Lower lobe of right lung (tissue), 2 donors: ENCODE data around the gene MSI2. TPM values are rescaled to one million over a fixed set of nuclear protein-coding genes. Genes with fewer than 3 reads are reported as not detected.

ENCODE experiments used
- ATAC-seq, 2 donors: fragments of 200-7000 bp; cut with Tn5 transposase; one replicate each; pipeline ENCODE4 v1.9.1; 2020 to 2022; ENCODE audit warnings: mild to moderate bottlenecking in 2 of 2, moderate library complexity in 2 of 2
- DNase-seq: peaks from one replicate; pipeline ENCODE4 v3.0.0-alpha.2; 2020
- H3K27ac ChIP-seq: fragments of 200-600 bp; one replicate; pipeline ENCODE4 v1.8.0; 2022
- H3K27me3 ChIP-seq: fragments of 200-600 bp; one replicate; pipeline ENCODE4 v1.8.0; 2022; ENCODE audit warnings: low read depth
- H3K36me3 ChIP-seq: fragments of 200-600 bp; one replicate; pipeline ENCODE4 v1.8.0; 2022; ENCODE audit warnings: mild to moderate bottlenecking
- H3K4me1 ChIP-seq: fragments of 200-600 bp; one replicate; pipeline ENCODE4 v1.8.0; 2022
- H3K4me3 ChIP-seq: fragments of 200-600 bp; one replicate; pipeline ENCODE4 v1.8.0; 2022; ENCODE audit warnings: mild to moderate bottlenecking
- H3K9me3 ChIP-seq: fragments of 200-600 bp; one replicate; pipeline ENCODE4 v1.8.0; 2022
- CTCF ChIP-seq: fragments of 200-600 bp; IDR thresholded peaks from one replicate; pipeline ENCODE4 v1.8.0; 2022; ENCODE audit warnings: antibody characterized with exemption, mild to moderate bottlenecking
- intact Hi-C: fragments of 100-400 bp; cut with DNase I; formaldehyde crosslinking; loops from one replicate; pipeline ENCODE4 v1.11.0; 2022
- total RNA-seq: library from RNA; stranded (reverse); fragmentation: NEBNext Ultra II Directional; extraction: Animal tissue kit (Norgen Biotek cat#: 25700); gene quantifications from one replicate; pipeline ENCODE4 v1.2.1, GENCODE V29; 2021
- donor health status: DM: no; HTN: yes; CAD: no; lungs with severe emphysema.

Gene MSI2
- total RNA-seq, 1 donor from 2014 or later, result 43.9 TPM

DNA sequence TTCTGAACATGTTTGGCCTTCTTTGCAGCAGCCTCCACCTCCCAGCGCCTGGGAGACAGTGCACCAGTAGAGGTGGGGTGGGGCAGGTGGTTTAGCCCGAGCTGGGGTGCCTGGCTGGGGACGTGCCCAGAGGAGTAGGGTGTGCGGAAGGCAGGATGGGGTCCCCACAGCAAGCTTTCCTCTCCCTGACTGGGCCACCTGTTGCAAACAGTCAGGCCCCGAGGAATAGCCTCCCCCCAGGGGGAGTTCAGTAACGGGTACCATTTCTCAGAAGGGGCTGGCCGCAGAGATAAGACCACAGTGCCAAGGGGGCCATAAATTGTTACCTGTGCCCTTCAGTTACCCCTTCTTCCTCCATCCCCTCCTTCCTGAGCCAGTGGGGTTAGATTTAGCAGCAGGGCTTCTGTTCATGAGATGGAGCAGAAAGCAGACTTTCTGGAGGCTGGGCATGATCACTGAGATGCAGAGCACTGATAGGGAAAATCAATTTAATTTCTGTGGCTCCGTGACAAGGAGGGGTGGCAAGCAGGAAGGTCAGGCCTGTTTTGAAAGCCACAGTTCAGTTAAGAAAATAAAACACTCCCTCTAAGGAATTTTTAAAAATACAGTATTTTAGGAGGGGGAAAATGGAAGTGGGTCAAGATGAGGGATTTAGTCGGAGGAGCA lies 181.9 kb downstream of the MSI2 start:
- H3K36me3 ChIP-seq, result no peaks in the 10 kb centered on the region
- H3K4me1 ChIP-seq, result peaks cover 10% of the 10 kb centered on the region
- no peak for TF ChIP-seq CTCF
- no peak overlapping the region for H3K27ac ChIP-seq
- H3K4me3 ChIP-seq, result no peak overlapping the region
- no peak for ATAC-seq
- H3K27me3 ChIP-seq, result no peaks in the 10 kb centered on the region
- no peak for DNase-seq
- intact Hi-C loops, result no loop called here
- H3K9me3 ChIP-seq, result no peaks in the 10 kb centered on the region

- no peak overlapping the region for H3K4me3 ChIP-seq
- no peaks in the 10 kb centered on the region for H3K27me3 ChIP-seq
- H3K4me1 ChIP-seq, result peaks cover 10% of the 10 kb centered on the region
- H3K27ac ChIP-seq, result no peak overlapping the region
- no peaks in the 10 kb centered on the region for H3K36me3 ChIP-seq
- no peak for ATAC-seq
- DNase-seq, result no peak
- no peak for TF ChIP-seq CTCF
- H3K9me3 ChIP-seq, result no peaks in the 10 kb centered on the region
- intact Hi-C loops, result no loop called here
Observed at GRCh38 chr17:57439651-57440050, 183.3 kb downstream of the MSI2 start.

DNA sequence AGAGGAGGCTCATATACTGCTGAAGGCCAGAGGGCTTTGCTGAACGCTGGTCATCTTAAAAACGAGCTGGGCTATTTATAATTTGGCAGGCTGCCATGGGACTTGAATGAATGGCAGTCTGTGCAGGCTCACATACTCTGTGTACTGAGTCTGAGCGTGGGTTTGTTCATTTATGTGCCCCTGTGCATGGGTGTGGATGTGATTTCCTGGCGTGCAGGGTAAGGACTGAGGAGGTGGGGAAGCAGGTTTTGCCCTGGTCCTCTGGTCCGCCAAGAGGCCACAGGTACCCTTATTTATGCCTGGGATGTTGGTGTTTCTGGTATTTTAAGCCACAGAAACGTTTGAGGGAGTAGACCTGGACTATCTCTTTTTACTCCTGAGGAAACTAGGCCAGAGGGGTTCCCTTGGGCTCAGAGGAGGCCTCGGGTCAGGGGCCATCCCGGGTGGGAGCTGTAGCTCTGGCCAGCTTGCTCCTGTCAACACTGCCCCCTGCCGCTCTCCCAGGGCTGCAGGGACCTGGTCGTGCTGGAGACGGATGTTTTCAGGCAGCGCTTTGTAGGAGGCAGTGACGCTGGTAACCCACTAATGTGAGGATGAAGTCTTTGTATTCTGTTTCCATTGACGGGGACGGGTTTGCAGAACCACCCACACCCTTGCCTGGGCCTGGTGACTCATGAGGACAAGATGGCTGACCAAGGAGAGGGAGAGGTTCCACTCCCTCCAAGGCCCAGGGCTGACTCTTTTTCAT lies 184.4 kb downstream of the MSI2 start:
- H3K27me3 ChIP-seq, result no peaks in the 10 kb centered on the region
- H3K36me3 ChIP-seq, result no peaks in the 10 kb centered on the region
- H3K9me3 ChIP-seq, result no peaks in the 10 kb centered on the region
- peak; percentile 47 for DNase-seq
- peak; percentile 34 for TF ChIP-seq CTCF
- intact Hi-C loops, result no loop called here
- peaks cover 10% of the 10 kb centered on the region for H3K4me1 ChIP-seq
- ATAC-seq, result peak; percentile 67 to 69
- no peak overlapping the region for H3K27ac ChIP-seq
- H3K4me3 ChIP-seq, result no peak overlapping the region

DNA sequence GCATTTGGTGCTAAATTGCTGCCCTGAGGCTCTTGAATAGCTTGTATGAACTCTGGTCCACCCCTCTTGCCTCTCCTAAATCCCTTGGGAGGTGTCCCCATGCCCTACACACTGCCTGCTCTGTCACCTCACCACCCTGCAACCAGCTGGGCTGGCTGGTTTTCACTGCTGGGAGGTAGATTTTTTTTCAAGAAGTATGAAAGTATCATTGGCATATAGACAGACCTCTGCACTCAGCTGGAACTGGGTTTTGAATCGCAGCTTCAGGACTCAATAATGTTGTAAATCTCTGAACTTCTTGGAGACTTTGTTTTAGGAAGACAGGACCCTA lies 184.9 kb downstream of the MSI2 start:
- no peaks in the 10 kb centered on the region for H3K36me3 ChIP-seq
- TF ChIP-seq CTCF, result no peak
- H3K27ac ChIP-seq, result no peak overlapping the region
- peaks cover 10% of the 10 kb centered on the region for H3K4me1 ChIP-seq
- no peak for ATAC-seq
- H3K27me3 ChIP-seq, result no peaks in the 10 kb centered on the region
- DNase-seq, result no peak
- no peaks in the 10 kb centered on the region for H3K9me3 ChIP-seq
- intact Hi-C loops, result no loop called here
- no peak overlapping the region for H3K4me3 ChIP-seq

DNA sequence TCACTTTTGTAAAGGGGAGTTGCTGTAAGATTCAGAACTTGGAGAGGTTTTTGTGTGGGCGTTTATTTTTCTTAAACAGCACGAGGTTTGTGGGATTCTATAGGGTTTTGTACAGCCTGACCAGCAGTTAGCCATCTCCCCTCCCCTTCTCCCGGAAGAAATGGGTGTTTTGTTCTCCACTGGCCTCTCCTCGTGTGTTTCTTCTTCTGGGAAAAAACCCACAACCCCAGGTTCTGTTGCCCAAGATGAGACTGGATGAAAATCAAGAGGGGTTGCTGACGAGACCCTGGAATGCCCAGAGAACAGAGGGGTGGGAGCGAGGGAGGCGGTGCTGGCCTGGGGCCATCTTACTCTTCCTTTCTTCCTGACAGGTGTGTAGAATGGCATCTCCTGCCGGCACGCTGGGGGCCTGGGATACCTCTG lies 186.1 kb downstream of the MSI2 start:
- Histone ChIP-seq H3K4me1 (peaks cover 10% of the 10 kb centered on the region), H3K4me3 (no peak overlapping the region), H3K27me3 (no peaks in the 10 kb centered on the region), H3K27ac (no peak overlapping the region), H3K9me3 (no peaks in the 10 kb centered on the region), H3K36me3 (no peaks in the 10 kb centered on the region)
- DNase-seq (no peak), ATAC-seq (no peak)
- no peak for TF ChIP-seq CTCF
- intact Hi-C loops, result no loop called here
